Dendritic cell treated with granulocyte-macrophage colony-stimulating factor and Interleukin-4, amounts not matched to agents 40 ng/mL and 50 ng/mL, for 4 days (primary cell): ENCODE measurements around the gene SMPD1.
"Not testable (repeated sequence)": the region's sequence is repeated elsewhere in the genome, so short reads cannot be mapped to it uniquely, and the experiment has no call there.

Source experiments
- H3K27ac Mint-ChIP-seq: one replicate; pipeline ENCODE4 v1.8.0; 2022; ENCODE audit warnings: mild to moderate bottlenecking, mixed read lengths
- H3K27me3 Mint-ChIP-seq: one replicate; pipeline ENCODE4 v1.8.0; 2022; ENCODE audit warnings: mild to moderate bottlenecking, mixed read lengths
- H3K36me3 Mint-ChIP-seq: one replicate; pipeline ENCODE4 v1.8.0; 2022; ENCODE audit warnings: low read depth, mixed read lengths
- H3K4me1 Mint-ChIP-seq: one replicate; pipeline ENCODE4 v1.8.0; 2022; ENCODE audit warnings: low read depth, mixed read lengths
- H3K4me3 Mint-ChIP-seq: one replicate; pipeline ENCODE4 v1.8.0; 2022; ENCODE audit warnings: mild to moderate bottlenecking, moderate library complexity, mixed read lengths
- H3K9me3 Mint-ChIP-seq: one replicate; pipeline ENCODE4 v1.8.0; 2022; ENCODE audit warnings: mixed read lengths
- intact Hi-C: fragments of 100-400 bp; cut with micrococcal nuclease; formaldehyde crosslinking; loops from one replicate; pipeline ENCODE4 v1.15.0; 2022

The SMPD1 gene

GRCh38 chr11:6365659-6366058, 24.6 kb upstream of the SMPD1 start:
- Mint-ChIP-seq H3K9me3 (no peaks in the 10 kb centered on the region), H3K4me1 (no peaks in the 10 kb centered on the region), H3K4me3 (no peak overlapping the region), H3K27ac (no peak overlapping the region), H3K27me3 (no peaks in the 10 kb centered on the region), H3K36me3 (no peaks in the 10 kb centered on the region)
- intact Hi-C loops, result no loop called here

GRCh38 chr11:6371825-6372224, 18.4 kb upstream of the SMPD1 start:
- H3K27me3 Mint-ChIP-seq, result no peaks in the 10 kb centered on the region
- intact Hi-C loops, result no loop called here
- no peaks in the 10 kb centered on the region for H3K9me3 Mint-ChIP-seq
- H3K4me1 Mint-ChIP-seq, result no peaks in the 10 kb centered on the region
- no peak overlapping the region for H3K4me3 Mint-ChIP-seq
- H3K27ac Mint-ChIP-seq, result no peak overlapping the region
- H3K36me3 Mint-ChIP-seq, result no peaks in the 10 kb centered on the region

- Mint-ChIP-seq H3K9me3 (no peaks in the 10 kb centered on the region), H3K4me1 (peaks cover 8% of the 10 kb centered on the region), H3K4me3 (no peak overlapping the region), H3K36me3 (no peaks in the 10 kb centered on the region), H3K27ac (no peak overlapping the region), H3K27me3 (no peaks in the 10 kb centered on the region)
- intact Hi-C loops, result no loop called here
These were observed 12.2 kb upstream of the SMPD1 start for GRCh38 chr11:6377902-6378639.

DNA sequence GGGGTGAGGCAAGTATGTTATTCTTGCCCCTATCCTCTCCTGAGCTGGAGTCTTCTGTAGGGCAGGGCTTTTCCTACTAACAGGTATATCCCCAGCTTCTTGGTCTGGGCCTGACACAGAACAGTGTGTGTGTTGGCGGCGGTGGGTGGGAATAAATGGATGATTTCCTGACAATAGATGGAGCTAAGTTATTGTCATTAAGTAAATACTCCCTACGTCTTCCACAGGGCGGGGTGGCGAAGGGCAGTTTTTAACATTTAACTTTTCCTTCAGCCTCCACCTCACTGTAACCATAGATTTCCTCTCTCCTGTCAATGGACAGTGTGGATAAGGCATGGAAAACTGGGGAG, 11.7 kb upstream of the SMPD1 start:
- Mint-ChIP-seq H3K27ac (no peak overlapping the region), H3K4me3 (no peak overlapping the region), H3K36me3 (no peaks in the 10 kb centered on the region), H3K9me3 (no peaks in the 10 kb centered on the region), H3K27me3 (peaks cover 1% of the 10 kb centered on the region), H3K4me1 (peaks cover 8% of the 10 kb centered on the region)
- intact Hi-C loops, result no loop called here

- H3K4me3 Mint-ChIP-seq, result no peak overlapping the region
- H3K4me1 Mint-ChIP-seq, result peaks cover 12% of the 10 kb centered on the region
- peaks cover 8% of the 10 kb centered on the region for H3K27me3 Mint-ChIP-seq
- intact Hi-C loops, result loop anchor here (10.0 kb wide), 2 partner anchors 220 to 300 kb away; partner anchors contain the start of genes ILK, MRPL17 and RRP8
- H3K9me3 Mint-ChIP-seq, result no peaks in the 10 kb centered on the region
- H3K27ac Mint-ChIP-seq, result peak overlapping the region; percentile 12
- H3K36me3 Mint-ChIP-seq, result peaks cover 2% of the 10 kb centered on the region
These were observed 5.1 kb upstream of the SMPD1 start for GRCh38 chr11:6385046-6385777.

DNA sequence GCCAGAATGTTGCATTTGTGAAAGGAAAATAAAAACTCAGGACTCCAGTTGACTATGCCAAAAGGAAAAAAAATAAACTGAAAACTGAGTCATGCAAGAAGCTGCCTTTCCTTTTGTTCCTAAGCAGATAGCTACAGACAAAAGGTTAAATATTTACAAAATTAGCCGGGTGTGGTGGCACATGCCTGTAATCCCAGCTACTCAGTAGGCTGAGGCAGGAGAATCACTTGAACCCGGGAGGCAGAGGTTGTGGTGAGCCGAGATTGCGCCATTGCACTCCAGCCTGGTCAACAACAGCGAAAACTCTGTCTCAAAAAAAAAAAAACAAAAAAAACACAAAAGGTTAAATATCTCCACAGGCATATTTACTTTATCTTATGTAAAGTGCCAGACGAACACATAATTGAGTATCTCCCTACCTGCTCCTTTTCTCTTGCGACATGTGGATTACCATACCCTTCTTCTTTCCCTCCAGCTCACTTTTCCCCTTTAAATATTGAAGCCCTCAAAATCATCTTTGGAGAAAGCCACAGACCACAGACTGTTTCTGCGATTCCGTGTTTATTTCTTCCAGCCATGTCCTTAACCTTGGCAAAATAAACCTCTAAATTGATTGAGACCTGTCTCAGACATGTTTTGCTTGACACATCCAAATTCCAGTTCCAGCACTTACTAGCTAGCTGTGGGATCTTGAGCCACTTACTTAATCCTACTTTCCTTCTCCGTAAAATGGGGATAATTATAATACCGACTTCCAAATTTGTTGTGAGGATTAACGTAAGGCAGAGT, 2.3 kb upstream of the SMPD1 start:
- peaks cover 16% of the 10 kb centered on the region for H3K36me3 Mint-ChIP-seq

DNA sequence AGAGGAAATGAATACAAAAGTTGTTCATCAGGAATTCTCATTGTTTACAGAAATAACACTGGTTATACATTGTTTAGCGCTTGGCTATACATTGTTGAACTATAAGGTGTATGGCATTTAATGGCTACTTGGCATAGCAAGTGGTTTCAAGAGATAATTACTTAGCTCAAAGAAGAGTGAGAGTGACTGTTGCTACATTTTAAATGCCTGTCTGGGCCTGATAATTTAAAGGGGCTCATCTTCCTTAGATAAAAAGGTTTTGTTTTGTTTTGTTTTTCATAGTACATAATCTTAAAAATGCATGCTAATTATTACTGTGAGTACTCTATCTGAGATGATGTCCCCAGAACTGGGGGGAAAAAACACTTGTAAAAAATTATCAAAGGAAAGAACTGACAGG, 1.5 kb upstream of the SMPD1 start:
- peak overlapping the region; percentile 25 for H3K27ac Mint-ChIP-seq
- no peaks in the 10 kb centered on the region for H3K9me3 Mint-ChIP-seq
- peaks cover 7% of the 10 kb centered on the region for H3K27me3 Mint-ChIP-seq
- intact Hi-C loops, result loop anchor here (10.0 kb wide), 2 partner anchors 216 to 296 kb away; partner anchors contain the start of genes ILK, MRPL17 and RRP8
- peaks cover 23% of the 10 kb centered on the region for H3K36me3 Mint-ChIP-seq
- H3K4me1 Mint-ChIP-seq, result peaks cover 34% of the 10 kb centered on the region
- no peak overlapping the region for H3K4me3 Mint-ChIP-seq

More for the DNA sequence above, 2.3 kb upstream of the SMPD1 start:
- peaks cover 32% of the 10 kb centered on the region for H3K4me1 Mint-ChIP-seq
- H3K9me3 Mint-ChIP-seq, result no peaks in the 10 kb centered on the region
- H3K4me3 Mint-ChIP-seq, result no peak overlapping the region
- peak overlapping the region; percentile 25 for H3K27ac Mint-ChIP-seq
- intact Hi-C loops, result loop anchor here (10.0 kb wide), 2 partner anchors 217 to 297 kb away; partner anchors contain the start of genes ILK, MRPL17 and RRP8
- H3K27me3 Mint-ChIP-seq, result peaks cover 8% of the 10 kb centered on the region

GRCh38 chr11:6390718-6391469, 620 bp downstream of the SMPD1 start:
- Mint-ChIP-seq H3K36me3 (peaks cover 32% of the 10 kb centered on the region), H3K4me1 (peaks cover 34% of the 10 kb centered on the region), H3K4me3 (peak overlapping the region; percentile 87), H3K27ac (peak overlapping the region; percentile 94), H3K27me3 (peaks cover 6% of the 10 kb centered on the region), H3K9me3 (no peaks in the 10 kb centered on the region)
- intact Hi-C loops, result loop anchor here (2.0 kb wide), 2 partner anchors 24 to 90 kb away; partner anchors contain the start of genes ARFIP2 and TIMM10B

DNA sequence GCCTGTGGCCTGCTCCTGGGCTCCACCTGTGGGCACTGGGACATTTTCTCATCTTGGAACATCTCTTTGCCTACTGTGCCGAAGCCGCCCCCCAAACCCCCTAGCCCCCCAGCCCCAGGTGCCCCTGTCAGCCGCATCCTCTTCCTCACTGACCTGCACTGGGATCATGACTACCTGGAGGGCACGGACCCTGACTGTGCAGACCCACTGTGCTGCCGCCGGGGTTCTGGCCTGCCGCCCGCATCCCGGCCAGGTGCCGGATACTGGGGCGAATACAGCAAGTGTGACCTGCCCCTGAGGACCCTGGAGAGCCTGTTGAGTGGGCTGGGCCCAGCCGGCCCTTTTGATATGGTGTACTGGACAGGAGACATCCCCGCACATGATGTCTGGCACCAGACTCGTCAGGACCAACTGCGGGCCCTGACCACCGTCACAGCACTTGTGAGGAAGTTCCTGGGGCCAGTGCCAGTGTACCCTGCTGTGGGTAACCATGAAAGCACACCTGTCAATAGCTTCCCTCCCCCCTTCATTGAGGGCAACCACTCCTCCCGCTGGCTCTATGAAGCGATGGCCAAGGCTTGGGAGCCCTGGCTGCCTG, 1.4 kb downstream of the SMPD1 start:
- intact Hi-C loops, result loop anchor here (2.0 kb wide), 2 partner anchors 23 to 89 kb away; partner anchors contain the start of genes ARFIP2 and TIMM10B
- H3K27me3 Mint-ChIP-seq, result peaks cover 6% of the 10 kb centered on the region
- H3K4me1 Mint-ChIP-seq, result peaks cover 34% of the 10 kb centered on the region
- peak overlapping the region; percentile 94 for H3K27ac Mint-ChIP-seq
- H3K9me3 Mint-ChIP-seq, result no peaks in the 10 kb centered on the region
- H3K4me3 Mint-ChIP-seq, result no peak overlapping the region
- peaks cover 32% of the 10 kb centered on the region for H3K36me3 Mint-ChIP-seq

DNA sequence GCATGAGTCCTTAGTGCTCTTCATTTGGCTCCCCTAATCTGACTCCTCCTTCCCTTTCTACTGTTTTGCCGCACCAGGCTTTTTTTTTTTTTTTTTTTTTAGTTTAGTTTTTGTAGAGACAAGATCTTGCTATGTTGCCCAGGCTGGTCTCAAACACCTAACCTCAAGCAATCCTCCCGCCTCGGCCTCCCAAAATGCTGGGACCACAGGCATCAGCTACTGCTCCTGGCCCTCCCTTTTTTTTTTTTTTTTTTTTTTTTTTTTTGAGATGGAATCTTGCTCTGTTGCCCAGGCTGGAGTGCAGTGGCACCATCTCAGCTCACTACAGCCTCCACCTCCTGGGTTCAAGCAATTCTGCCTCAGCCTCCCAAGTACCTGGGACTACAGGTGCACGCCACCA, 2.0 kb downstream of the SMPD1 start:
- H3K4me1 Mint-ChIP-seq, result peaks cover 34% of the 10 kb centered on the region
- H3K4me3 Mint-ChIP-seq, H3K9me3 Mint-ChIP-seq, H3K27me3 Mint-ChIP-seq, H3K27ac Mint-ChIP-seq, intact Hi-C loops: not testable (repeated sequence)
- H3K36me3 Mint-ChIP-seq, result peaks cover 32% of the 10 kb centered on the region

- intact Hi-C loops, result no loop called here
- Mint-ChIP-seq H3K27ac (no peak overlapping the region), H3K9me3 (no peaks in the 10 kb centered on the region), H3K4me1 (peaks cover 32% of the 10 kb centered on the region), H3K4me3 (no peak overlapping the region), H3K36me3 (peaks cover 32% of the 10 kb centered on the region), H3K27me3 (peaks cover 3% of the 10 kb centered on the region)
These were observed 3.9 kb downstream of the SMPD1 start for GRCh38 chr11:6393989-6394670.

DNA sequence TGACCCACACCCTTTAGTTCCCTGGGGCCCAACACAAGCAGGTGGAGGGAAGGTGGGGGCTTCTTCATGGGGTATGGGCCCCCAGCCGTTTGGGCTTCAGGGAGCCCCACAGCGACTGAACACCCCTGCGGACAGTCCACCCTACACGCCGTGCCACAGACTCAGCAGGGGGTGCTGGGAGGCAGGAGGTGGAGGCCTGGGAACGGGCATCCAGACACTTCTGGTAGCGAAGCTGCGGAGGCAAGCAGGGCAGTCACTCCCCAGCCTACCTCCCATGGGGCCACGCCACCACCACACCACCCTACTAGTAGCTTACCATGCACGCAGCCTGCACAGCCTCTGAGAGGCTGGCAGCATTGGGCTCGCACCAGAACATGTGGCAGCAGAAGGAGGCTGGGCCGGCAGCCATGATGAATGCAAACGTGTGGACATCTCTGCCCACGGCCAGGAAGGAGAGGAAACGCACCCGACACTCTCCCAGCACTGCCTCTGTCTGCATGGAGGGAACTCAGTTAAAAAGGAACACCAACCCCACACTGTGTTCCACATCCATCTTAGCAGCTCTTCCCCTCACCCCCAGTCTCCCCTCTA, 5.3 kb downstream of the SMPD1 start:
- Mint-ChIP-seq H3K9me3 (no peaks in the 10 kb centered on the region), H3K4me1 (peaks cover 21% of the 10 kb centered on the region), H3K4me3 (no peak overlapping the region), H3K27me3 (no peaks in the 10 kb centered on the region), H3K36me3 (peaks cover 26% of the 10 kb centered on the region), H3K27ac (no peak overlapping the region)
- intact Hi-C loops, result no loop called here
